HFFc6 (cell line): ENCODE data around the gene ANLN. TPM values are rescaled to one million over a fixed set of nuclear protein-coding genes. Genes with fewer than 3 reads are reported as not detected.
A peak's percentile ranks its signal among the peaks of the same experiment; 100 is the strongest.

Experiments
- DNase-seq: peaks from one replicate; pipeline ENCODE4 v3.0.0-alpha.2; 2018
- H3K27ac Mint-ChIP-seq: 2 replicates; pipeline ENCODE4 v1.8.0; 2020; ENCODE audit warnings: mild to moderate bottlenecking, mixed read lengths
- H3K27me3 Mint-ChIP-seq: 2 replicates; pipeline ENCODE4 v1.8.0; 2021; ENCODE audit warnings: mild to moderate bottlenecking, moderate library complexity, mixed read lengths; ENCODE audit not compliant: insufficient read depth
- H3K36me3 Mint-ChIP-seq: 2 replicates; pipeline ENCODE4 v1.8.0; 2021; ENCODE audit warnings: low read depth, mixed read lengths
- H3K4me1 Mint-ChIP-seq: 2 replicates; pipeline ENCODE4 v1.8.0; 2020; ENCODE audit warnings: low read depth, mixed read lengths
- H3K4me3 Mint-ChIP-seq: 2 replicates; pipeline ENCODE4 v1.8.0; 2020; ENCODE audit warnings: mild to moderate bottlenecking, moderate library complexity, mixed read lengths
- H3K9me3 Mint-ChIP-seq: 2 replicates; pipeline ENCODE4 v1.8.0; 2020; ENCODE audit warnings: mild to moderate bottlenecking, mixed read lengths
- CTCF ChIP-seq: fragments of 200-600 bp; sonication (generic); IDR thresholded peaks from 2 replicates; pipeline ENCODE4 v1.5.0; 2021; ENCODE audit warnings: antibody characterized with exemption, mild to moderate bottlenecking
- total RNA-seq, 6 experiments: library from RNA; stranded (reverse); fragmentation: NEBNext Ultra II Directional; extraction: Animal tissue kit (Norgen Biotek cat#: 25700); gene quantifications; 2 replicates in 1 of 6; 3 replicates in 5 of 6; pipeline ENCODE4 v1.2.3, GENCODE V29; 2021

ANLN gene
- total RNA-seq, 6 experiments from 2014 or later = 109 to 291 (median 233) TPM

DNA sequence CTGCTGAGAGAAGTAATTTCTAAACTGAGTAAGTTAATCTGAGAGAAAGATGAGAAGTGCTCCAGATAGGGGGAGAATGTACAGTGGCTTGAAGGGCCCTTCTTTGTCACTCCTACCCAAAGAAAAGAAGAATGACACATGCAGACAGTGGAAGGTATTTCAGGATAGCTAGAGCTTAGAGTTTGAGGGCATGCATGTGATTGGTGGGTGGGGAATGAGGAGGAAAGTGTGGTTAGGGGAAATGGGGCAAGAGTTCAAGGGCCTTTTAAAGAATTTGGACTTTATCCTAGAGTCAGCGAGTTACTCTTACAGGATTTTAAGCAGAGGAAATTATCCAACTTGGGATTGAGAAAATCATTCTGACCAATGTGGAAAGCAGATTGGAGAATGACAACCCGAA lies 50.0 kb downstream of the ANLN start:
- no peak for TF ChIP-seq CTCF

GRCh38 chr7:36440880-36441279 lies 51.2 kb downstream of the ANLN start:
- no peaks in the 10 kb centered on the region for H3K9me3 Mint-ChIP-seq
- DNase-seq = peak; percentile 33
- peaks cover 21% of the 10 kb centered on the region for H3K36me3 Mint-ChIP-seq
- TF ChIP-seq CTCF = peak; percentile 80
- no peak overlapping the region for H3K27ac Mint-ChIP-seq
- H3K27me3 Mint-ChIP-seq = no peaks in the 10 kb centered on the region
- peaks cover 13% of the 10 kb centered on the region for H3K4me1 Mint-ChIP-seq
- no peak overlapping the region for H3K4me3 Mint-ChIP-seq

More for the DNA sequence above, 50.0 kb downstream of the ANLN start:
- DNase-seq = no peak
- Mint-ChIP-seq H3K4me3 (no peak overlapping the region), H3K27ac (no peak overlapping the region), H3K9me3 (no peaks in the 10 kb centered on the region), H3K27me3 (no peaks in the 10 kb centered on the region), H3K4me1 (peaks cover 14% of the 10 kb centered on the region), H3K36me3 (peaks cover 20% of the 10 kb centered on the region)

DNA sequence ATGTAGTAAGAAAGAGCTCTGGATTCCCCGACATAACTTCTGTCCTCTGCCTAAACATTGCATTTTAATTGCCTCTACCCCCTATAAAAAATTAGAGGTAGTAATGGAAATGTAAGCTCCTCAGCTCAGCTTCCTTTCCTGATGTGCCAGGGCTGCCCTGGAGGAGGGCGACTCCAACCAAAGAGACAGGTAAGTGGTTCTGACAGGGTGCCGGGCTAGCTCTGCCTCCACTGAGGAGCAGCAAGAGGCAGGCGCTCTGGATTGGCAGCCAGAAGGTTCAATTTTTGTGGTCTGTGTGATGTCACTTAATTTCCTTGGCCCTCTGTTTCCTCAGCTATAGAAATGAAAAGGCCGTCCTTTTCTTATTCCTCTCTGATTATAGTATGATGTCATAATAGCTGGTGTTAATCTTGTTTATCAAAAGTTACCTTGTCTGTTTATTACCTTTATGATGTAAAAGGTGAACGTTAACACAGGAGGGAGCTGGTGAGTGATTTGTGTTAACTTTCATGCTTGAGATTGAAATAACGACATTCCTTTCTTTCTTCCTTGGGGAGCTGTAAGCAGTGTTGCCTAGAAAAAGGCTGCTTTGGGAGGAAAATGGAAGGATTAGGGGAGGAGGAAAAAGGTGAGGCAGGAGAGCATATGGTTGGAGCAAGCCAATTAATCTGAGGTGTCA lies 51.8 kb downstream of the ANLN start:
- H3K9me3 Mint-ChIP-seq = no peaks in the 10 kb centered on the region
- H3K4me3 Mint-ChIP-seq = no peak overlapping the region
- H3K27ac Mint-ChIP-seq = no peak overlapping the region
- DNase-seq = no peak
- peaks cover 7% of the 10 kb centered on the region for H3K4me1 Mint-ChIP-seq
- TF ChIP-seq CTCF = no peak
- H3K27me3 Mint-ChIP-seq = no peaks in the 10 kb centered on the region
- H3K36me3 Mint-ChIP-seq = peaks cover 21% of the 10 kb centered on the region

DNA sequence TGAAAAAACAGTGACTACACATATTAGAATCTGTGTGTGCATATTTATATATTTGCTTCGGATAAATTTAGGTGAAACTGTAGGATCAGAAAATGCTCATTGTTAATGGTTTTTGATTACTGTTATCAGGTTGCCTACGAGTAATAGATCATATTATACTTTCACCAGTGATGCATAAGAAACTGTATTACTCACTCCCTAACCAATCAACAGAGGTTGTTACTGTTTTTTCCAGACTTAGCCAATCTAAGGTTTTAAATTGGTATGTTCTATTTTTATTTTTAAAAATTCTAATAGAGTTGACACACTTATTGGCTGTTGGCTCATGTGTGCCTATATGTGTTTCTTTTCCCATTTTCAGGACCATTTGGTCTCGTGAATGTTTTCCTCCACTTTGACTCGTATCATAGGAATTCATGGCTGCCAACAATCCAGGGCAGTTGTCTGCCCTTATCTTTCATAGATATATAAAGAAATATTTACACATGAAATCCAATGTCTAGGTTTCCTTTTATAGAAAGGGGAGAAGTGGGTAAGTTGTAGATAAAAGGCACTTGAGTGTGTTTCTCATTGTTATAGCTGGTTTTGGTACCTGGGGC lies 59.2 kb downstream of the ANLN start:
- Mint-ChIP-seq H3K4me1 (peaks cover 39% of the 10 kb centered on the region), H3K4me3 (no peak overlapping the region; the same call in 1 of the 2 replicates), H3K9me3 (no peaks in the 10 kb centered on the region), H3K27ac (peak overlapping the region; percentile 78), H3K36me3 (peaks cover 47% of the 10 kb centered on the region), H3K27me3 (no peaks in the 10 kb centered on the region)
- DNase-seq = peak; percentile 32
- TF ChIP-seq CTCF = no peak

DNA sequence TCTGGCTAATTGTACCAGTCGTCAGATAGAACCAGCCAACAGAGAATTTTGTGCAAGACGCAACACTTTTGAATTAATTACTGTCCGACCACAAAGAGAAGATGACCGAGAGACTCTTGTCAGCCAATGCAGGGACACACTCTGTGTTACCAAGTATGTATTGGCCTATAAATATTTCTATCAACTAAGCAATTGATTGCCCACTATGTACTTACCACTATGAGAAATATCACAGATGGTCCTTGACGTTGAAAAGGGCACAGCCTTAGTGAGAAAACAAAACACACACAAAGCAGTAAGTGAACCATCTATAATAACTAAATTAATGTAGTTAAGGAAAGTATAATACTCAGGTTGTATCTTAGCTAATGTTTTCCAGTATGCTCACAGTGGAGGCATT lies 60.0 kb downstream of the ANLN start:
- H3K27me3 Mint-ChIP-seq = no peaks in the 10 kb centered on the region
- TF ChIP-seq CTCF = no peak
- no peaks in the 10 kb centered on the region for H3K9me3 Mint-ChIP-seq
- peaks cover 39% of the 10 kb centered on the region for H3K4me1 Mint-ChIP-seq
- no peak overlapping the region for H3K4me3 Mint-ChIP-seq
- no peak for DNase-seq
- H3K36me3 Mint-ChIP-seq = peaks cover 47% of the 10 kb centered on the region
- H3K27ac Mint-ChIP-seq = peak overlapping the region; percentile 39; the same call in 1 of the 2 replicates
